ENCODE measurements around the gene USP36.
"Not testable (repeated sequence)": the region's sequence is repeated elsewhere in the genome, so short reads cannot be mapped to it uniquely, and the experiment has no call there.

Gene USP36

DNA sequence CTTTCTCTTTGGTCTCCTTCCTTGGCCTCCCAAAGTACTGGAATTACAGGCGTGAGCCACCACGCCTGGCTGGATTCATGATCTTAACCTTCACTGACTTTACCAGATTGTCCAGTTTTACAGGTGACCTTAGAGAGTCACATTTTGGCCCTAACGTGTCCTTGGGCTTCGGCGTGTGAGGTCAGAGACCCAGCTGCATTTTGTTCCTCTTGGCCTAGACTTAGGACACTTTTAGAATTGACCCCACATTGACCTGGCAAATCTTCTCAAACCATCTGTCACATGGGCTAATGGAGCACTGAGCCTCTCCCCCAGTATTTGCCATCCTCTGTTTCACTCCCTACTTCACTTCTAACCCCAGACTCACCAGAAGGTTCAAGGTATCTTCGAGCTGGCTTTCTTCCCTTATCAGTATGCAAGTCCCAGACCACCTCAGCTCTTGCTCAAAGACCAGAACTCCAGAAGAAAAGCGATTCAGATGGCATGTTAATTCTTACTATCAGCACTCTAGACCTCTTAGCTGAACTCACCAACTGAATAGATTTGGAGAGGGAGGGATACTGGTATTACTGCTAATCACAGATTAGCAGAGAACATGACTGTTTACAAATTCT, 56.8 kb downstream of the USP36 start:
- no peak overlapping the region for H3K4me3 ChIP-seq
- no peak for DNase-seq (ENCODE audit: low read depth, low spot score)
- H3K9me3 ChIP-seq (ENCODE audit: low read depth, low read length), result no peaks in the 10 kb centered on the region
- TF ChIP-seq EZH2 (IDR thresholded peaks at IDR 0.05), result no peak
- TF ChIP-seq POLR2AphosphoS5 (IDR thresholded peaks at IDR 0.05; ENCODE audit: borderline replicate concordance, low read depth, low read length), result no peak
- no peak for TF ChIP-seq FOXP2 (optimal IDR thresholded peaks at IDR 0.05; ENCODE audit: control extremely low read depth, extremely low read length, insufficient read depth)
- H3K36me3 ChIP-seq (ENCODE audit: insufficient read depth, low read length), result no peaks in the 10 kb centered on the region
- H3K27ac ChIP-seq, result 0 out of 2 replicates have a peak overlapping the region, but pooled peaks have one; percentile 40
- no peak overlapping the region for H3K9ac ChIP-seq (ENCODE audit: insufficient read length)

DNA sequence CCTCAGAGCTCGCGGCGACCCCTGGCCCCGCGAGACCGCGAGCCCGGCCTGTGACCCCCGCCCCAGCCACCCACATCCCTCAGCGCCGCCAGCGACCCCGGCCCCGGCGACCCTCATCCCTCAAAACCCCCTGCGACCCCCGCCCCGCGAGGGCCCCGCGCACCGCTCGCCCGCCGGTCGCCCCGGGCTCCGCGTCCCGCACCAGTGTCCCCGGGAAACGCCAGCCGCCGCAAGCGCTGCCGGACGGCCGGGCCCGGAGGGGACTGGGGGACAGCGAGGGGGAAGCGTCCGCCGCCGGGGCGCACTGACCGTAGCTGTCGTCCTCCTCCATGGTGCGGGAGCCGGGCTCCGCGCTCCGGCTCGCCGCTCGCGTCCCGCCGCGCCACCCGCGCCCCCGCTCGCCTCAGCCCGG, 58.7 kb downstream of the USP36 start, which contains the start of gene CYTH1:
Gene CYTH1 (minus strand): TSS at position 381 of the 412 bp plus-strand sequence. CDS start 50 bp downstream, at position 331.
- no peak for DNase-seq (ENCODE audit: low read depth, low spot score)

DNA sequence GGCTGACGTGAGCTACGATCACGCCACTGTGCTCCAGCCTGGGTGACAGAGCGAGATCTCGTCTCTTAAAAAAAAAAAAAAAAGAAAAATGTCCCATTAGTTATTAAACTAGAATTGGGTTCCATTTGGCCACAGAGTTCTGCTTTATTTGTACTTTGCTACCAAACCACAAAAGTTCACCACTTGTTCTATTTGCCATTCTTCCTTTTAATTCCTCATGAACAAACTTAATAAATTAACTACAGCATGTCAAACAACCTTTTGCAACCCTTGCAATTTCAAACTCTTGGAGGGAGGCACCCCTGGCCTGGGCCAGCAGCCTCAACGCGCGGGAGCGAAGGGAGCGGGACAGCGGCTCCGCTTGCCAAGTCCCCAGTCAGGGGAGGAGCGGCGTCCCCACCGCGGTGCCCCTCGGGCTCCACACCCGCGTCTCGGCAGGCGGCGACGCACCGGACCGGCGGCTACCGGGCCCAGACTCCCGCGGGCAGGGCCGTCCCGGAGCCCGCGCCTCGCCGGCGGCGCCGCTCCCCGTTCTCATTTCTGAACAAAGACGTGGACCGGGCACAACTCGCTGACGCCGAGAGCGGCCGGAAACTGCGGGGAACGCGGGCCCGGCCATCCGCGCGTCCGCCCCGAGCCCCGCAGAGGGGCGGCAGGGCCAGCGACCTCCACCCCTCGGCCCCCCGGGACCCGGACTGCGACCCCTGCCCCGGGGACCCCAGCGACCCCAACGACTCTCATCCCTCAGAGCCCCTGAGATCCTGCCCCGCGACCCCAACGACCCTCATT, 59.3 kb downstream of the USP36 start:
- Histone ChIP-seq H3K9me3 (ENCODE audit: low read depth, low read length) (no peaks in the 10 kb centered on the region), H3K36me3 (ENCODE audit: insufficient read depth, low read length) (no peaks in the 10 kb centered on the region), H3K4me3 (peak overlapping the region; percentile 94), H3K9ac (ENCODE audit: insufficient read length) (peak overlapping the region; percentile 85), H3K27ac (peak overlapping the region; percentile 81)
- no peak for TF ChIP-seq EZH2 (IDR thresholded peaks at IDR 0.05)
- TF ChIP-seq POLR2AphosphoS5 (IDR thresholded peaks at IDR 0.05; ENCODE audit: borderline replicate concordance, low read depth, low read length), result no peak
- no peak for TF ChIP-seq FOXP2 (optimal IDR thresholded peaks at IDR 0.05; ENCODE audit: control extremely low read depth, extremely low read length, insufficient read depth)
- DNase-seq (ENCODE audit: low read depth, low spot score), result no peak

More for the DNA sequence above, 58.7 kb downstream of the USP36 start, which contains the start of gene CYTH1:
- H3K27ac ChIP-seq, result peak within 1 kb of the TSS; percentile 81
- no peaks in the 10 kb centered on the region for H3K36me3 ChIP-seq (ENCODE audit: insufficient read depth, low read length)
- H3K9me3 ChIP-seq (ENCODE audit: low read depth, low read length), result no peaks in the 10 kb centered on the region
- H3K9ac ChIP-seq (ENCODE audit: insufficient read length), result peak within 1 kb of the TSS; percentile 85
- peak within 1 kb of the TSS; percentile 99 for H3K4me3 ChIP-seq
- no peak for TF ChIP-seq FOXP2 (optimal IDR thresholded peaks at IDR 0.05; ENCODE audit: control extremely low read depth, extremely low read length, insufficient read depth)
- TF ChIP-seq POLR2AphosphoS5 (IDR thresholded peaks at IDR 0.05; ENCODE audit: borderline replicate concordance, low read depth, low read length), result no peak
- TF ChIP-seq EZH2 (IDR thresholded peaks at IDR 0.05), result no peak

DNA sequence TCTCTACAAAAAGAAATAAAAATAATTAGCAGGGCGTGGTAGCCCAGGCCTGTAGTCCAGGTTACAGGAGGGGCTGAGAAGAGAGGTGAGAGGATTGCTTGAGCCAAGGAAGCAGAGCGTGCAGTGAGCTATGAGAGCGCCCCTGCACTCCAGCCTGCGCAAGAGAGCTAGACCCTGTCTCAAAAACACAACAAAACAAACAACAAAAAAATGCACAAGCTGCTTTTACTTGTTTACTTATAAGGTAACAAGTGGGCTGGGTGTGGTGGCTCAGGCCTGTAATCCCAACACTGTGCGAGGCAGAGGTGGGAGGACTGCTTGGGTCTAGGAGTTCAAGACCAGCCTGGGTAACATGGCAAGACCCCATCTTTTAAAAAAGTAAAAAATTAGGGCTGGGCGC, 60.3 kb downstream of the USP36 start:
- H3K9ac ChIP-seq (ENCODE audit: insufficient read length), result peak overlapping the region; percentile 6
- no peaks in the 10 kb centered on the region for H3K9me3 ChIP-seq (ENCODE audit: low read depth, low read length)
- DNase-seq (ENCODE audit: low read depth, low spot score), result no peak
- no peaks in the 10 kb centered on the region for H3K36me3 ChIP-seq (ENCODE audit: insufficient read depth, low read length)
- peak overlapping the region; percentile 94; the same call in 1 of the 2 replicates for H3K4me3 ChIP-seq
- H3K27ac ChIP-seq, result peak overlapping the region; percentile 27; the same call in 1 of the 2 replicates
- TF ChIP-seq POLR2AphosphoS5 (IDR thresholded peaks at IDR 0.05; ENCODE audit: borderline replicate concordance, low read depth, low read length), result no peak
- no peak for TF ChIP-seq FOXP2 (optimal IDR thresholded peaks at IDR 0.05; ENCODE audit: control extremely low read depth, extremely low read length, insufficient read depth)
- TF ChIP-seq EZH2 (IDR thresholded peaks at IDR 0.05), result no peak

DNA sequence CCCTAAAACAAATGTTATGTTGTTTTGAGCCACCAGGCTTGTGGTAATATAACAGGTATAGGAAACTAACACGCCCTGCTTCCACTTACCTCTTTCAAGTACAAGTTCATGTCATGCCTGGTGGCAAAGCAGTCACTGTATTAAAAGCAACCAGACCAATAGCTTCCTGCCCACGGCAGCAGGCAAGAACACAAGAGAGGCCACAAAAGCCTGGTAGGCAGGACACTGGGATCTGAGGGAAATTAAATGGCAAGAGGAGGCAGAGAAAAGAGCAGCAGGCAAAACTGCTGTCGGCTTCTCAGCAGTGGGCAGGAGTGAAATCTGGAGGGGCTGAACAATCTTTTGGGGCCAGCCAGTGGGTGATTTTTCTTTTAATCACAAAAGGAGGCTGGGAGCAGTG, 60.8 kb downstream of the USP36 start:
- Histone ChIP-seq H3K4me3 (0 out of 2 replicates have a peak overlapping the region, but pooled peaks have one; percentile 23), H3K27ac (peak overlapping the region; percentile 27)
- TF ChIP-seq POLR2AphosphoS5 (IDR thresholded peaks at IDR 0.05; ENCODE audit: borderline replicate concordance, low read depth, low read length) (no peak), FOXP2 (optimal IDR thresholded peaks at IDR 0.05; ENCODE audit: control extremely low read depth, extremely low read length, insufficient read depth) (no peak), EZH2 (IDR thresholded peaks at IDR 0.05) (no peak)

DNA sequence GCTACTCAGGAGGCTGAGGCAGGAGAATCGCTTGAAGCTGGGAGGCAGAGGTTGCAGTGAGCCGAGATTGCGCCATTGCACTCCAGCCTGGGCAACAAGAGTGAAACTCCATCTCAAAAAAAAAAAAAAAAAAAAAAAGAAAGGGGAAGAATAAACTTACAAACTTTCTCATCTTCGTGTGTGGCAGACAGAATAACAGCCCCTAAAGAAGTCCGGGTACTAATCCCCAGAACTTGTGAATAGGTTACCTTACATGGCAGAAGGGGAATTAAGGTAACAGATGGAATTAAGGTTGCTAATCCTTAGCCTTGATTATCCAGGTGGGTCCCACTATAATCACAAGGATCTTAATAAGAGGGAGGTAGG, 61.3 kb downstream of the USP36 start:
- not testable (repeated sequence) for H3K36me3 ChIP-seq (ENCODE audit: insufficient read depth, low read length); DNase-seq (ENCODE audit: low read depth, low spot score); H3K9me3 ChIP-seq (ENCODE audit: low read depth, low read length); H3K4me3 ChIP-seq; H3K9ac ChIP-seq (ENCODE audit: insufficient read length)
- H3K27ac ChIP-seq, result peak overlapping the region; percentile 27; the same call in 1 of the 2 replicates

More for the DNA sequence above, 60.8 kb downstream of the USP36 start:
- no peak for DNase-seq (ENCODE audit: low read depth, low spot score)
- Histone ChIP-seq H3K9me3 (ENCODE audit: low read depth, low read length) (no peaks in the 10 kb centered on the region), H3K36me3 (ENCODE audit: insufficient read depth, low read length) (no peaks in the 10 kb centered on the region), H3K9ac (ENCODE audit: insufficient read length) (no peak overlapping the region)

DNA sequence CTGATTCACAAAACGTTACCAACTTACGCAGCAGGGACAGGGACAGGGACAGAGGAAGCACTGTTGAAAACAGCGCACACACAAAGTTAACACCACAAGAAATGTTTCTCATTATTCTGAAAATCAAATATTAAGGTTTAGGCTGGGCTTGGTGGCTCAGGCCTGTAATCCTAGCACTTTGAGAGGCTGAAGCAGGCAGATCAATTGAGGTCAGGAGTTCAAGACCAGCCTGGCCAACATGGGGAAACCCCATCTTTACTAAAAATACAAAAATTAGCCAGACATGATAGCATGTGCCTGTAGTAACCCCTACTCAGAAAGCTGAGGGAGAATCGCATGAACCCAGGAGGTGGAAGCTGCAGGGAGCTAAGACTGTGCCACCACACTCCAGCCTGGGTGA, 62.7 kb downstream of the USP36 start:
- H3K9me3 ChIP-seq (ENCODE audit: low read depth, low read length), result no peaks in the 10 kb centered on the region
- TF ChIP-seq EZH2 (IDR thresholded peaks at IDR 0.05) (no peak), FOXP2 (optimal IDR thresholded peaks at IDR 0.05; ENCODE audit: control extremely low read depth, extremely low read length, insufficient read depth) (no peak), POLR2AphosphoS5 (IDR thresholded peaks at IDR 0.05; ENCODE audit: borderline replicate concordance, low read depth, low read length) (no peak)
- H3K27ac ChIP-seq, result no peak overlapping the region
- no peaks in the 10 kb centered on the region for H3K36me3 ChIP-seq (ENCODE audit: insufficient read depth, low read length)
- DNase-seq (ENCODE audit: low read depth, low spot score), result no peak
- no peak overlapping the region for H3K4me3 ChIP-seq
- no peak overlapping the region for H3K9ac ChIP-seq (ENCODE audit: insufficient read length)

DNA sequence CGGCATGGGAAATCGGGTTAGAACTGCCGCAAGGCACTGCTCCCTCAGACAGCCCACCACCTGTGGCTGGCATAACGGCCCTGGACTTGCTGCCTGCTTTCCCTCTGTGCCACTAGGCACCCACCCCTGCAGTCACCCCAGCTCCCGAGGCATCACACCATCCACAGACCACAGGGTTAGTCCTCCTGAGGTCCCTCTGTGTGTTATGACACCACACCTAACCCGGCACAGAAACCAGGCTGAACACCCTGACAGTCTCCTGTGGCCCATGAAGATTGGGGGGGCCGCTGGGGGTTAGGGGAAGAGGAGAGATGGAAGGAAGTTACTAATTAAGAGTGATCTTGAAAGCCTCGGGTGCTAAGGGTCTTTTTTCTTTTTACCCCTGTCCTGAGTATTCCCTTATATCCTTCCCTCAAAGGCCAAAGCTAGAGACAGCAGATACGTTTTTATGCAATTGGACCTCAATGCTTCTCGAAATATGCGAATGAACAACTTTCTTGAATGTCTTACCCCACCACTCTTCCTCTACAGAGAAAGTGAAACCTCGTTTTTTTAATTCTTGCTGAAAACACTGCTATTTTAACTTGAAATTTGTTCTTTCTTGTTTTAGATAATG, 65.5 kb downstream of the USP36 start:
- no peak for DNase-seq (ENCODE audit: low read depth, low spot score)
- peak overlapping the region; percentile 91 for H3K27ac ChIP-seq
- H3K9me3 ChIP-seq (ENCODE audit: low read depth, low read length), result no peaks in the 10 kb centered on the region
- peak overlapping the region; percentile 71 for H3K4me3 ChIP-seq
- H3K9ac ChIP-seq (ENCODE audit: insufficient read length), result peak overlapping the region; percentile 68
- no peak for TF ChIP-seq FOXP2 (optimal IDR thresholded peaks at IDR 0.05; ENCODE audit: control extremely low read depth, extremely low read length, insufficient read depth)
- no peaks in the 10 kb centered on the region for H3K36me3 ChIP-seq (ENCODE audit: insufficient read depth, low read length)
